IMR-90 (cell line): ENCODE measurements around the gene TM4SF4. TPM values are rescaled to one million over a fixed set of nuclear protein-coding genes. Genes with fewer than 3 reads are reported as not detected.

ENCODE experiments used
- ATAC-seq: fragments of 200-7000 bp; cut with Tn5 transposase; 2 replicates; pipeline ENCODE4 v1.9.1; 2020; ENCODE audit warnings: low read depth, mild to moderate bottlenecking, moderate library complexity
- BruUV-seq: library from RNA; stranded (reverse); fragments of 400-500 nt; replicated peaks from 2 replicates; lab custom pipeline; 2021; lab: Mats Ljungman, UMichigan
- CTCF ChIA-PET: fragments of 300-600 bp; formaldehyde crosslinking; extraction: SDS; loops from one replicate; lab custom pipeline; 2021; ENCODE audit warnings: antibody characterized with exemption; lab: Yijun Ruan, JAX
- POLR2A ChIA-PET: fragments of 300-600 bp; sonication (Branson Sonifier 250); formaldehyde crosslinking; loops from one replicate; lab custom pipeline; 2022; ENCODE audit warnings: antibody characterized with exemption; ENCODE audit not compliant: unreplicated experiment; lab: Charles Lee
- DNase-seq: peaks from one replicate; pipeline ENCODE4 v3.0.0; 2013
- H2AFZ ChIP-seq: replicated peaks from 2 replicates; pipeline ENCODE3; 2013; ENCODE audit warnings: low read length, mild to moderate bottlenecking; ENCODE audit not compliant: poor library complexity
- H2AK5ac ChIP-seq: 2 replicates; pipeline ENCODE4 v1.6.1; 2013; ENCODE audit warnings: low read depth, low read length, inconsistent platforms
- H2AK9ac ChIP-seq: replicated peaks from 2 replicates; pipeline ENCODE3; 2013; ENCODE audit warnings: mild to moderate bottlenecking, low read depth, low read length, moderate library complexity; ENCODE audit not compliant: poor library complexity
- H2BK120ac ChIP-seq: 2 replicates; pipeline ENCODE4 v1.6.1; 2013; ENCODE audit warnings: low read depth, low read length, inconsistent platforms
- H2BK15ac ChIP-seq: 3 replicates; pipeline ENCODE4 v1.6.1; 2013; ENCODE audit warnings: low read depth, low read length, inconsistent platforms
- H2BK20ac ChIP-seq: 2 replicates; pipeline ENCODE4 v1.6.1; 2013; ENCODE audit warnings: low read depth, mild to moderate bottlenecking, inconsistent platforms, low read length, moderate library complexity
- H2BK5ac ChIP-seq: 2 replicates; pipeline ENCODE4 v1.6.1; 2013; ENCODE audit warnings: mild to moderate bottlenecking, low read depth, low read length, inconsistent platforms; ENCODE audit not compliant: poor library complexity, severe bottlenecking
- H3K14ac ChIP-seq: replicated peaks from 2 replicates; pipeline ENCODE4 v1.6.1; 2013; ENCODE audit warnings: low read depth, low read length, inconsistent platforms
- H3K18ac ChIP-seq: 2 replicates; pipeline ENCODE4 v1.6.1; 2013; ENCODE audit warnings: low read depth, low read length, control low read depth
- H3K23ac ChIP-seq: 2 replicates; pipeline ENCODE4 v1.6.1; 2013; ENCODE audit warnings: low read depth, low read length, inconsistent platforms
- H3K27ac ChIP-seq: 2 replicates; pipeline ENCODE4 v1.5.1; 2013; ENCODE audit warnings: mild to moderate bottlenecking, control low read depth, low read length; ENCODE audit not compliant: insufficient read depth
- H3K27me3 ChIP-seq: 2 replicates; pipeline ENCODE4 v1.6.1; 2013; ENCODE audit warnings: low read length; ENCODE audit not compliant: control insufficient read depth, insufficient read depth
- H3K36me3 ChIP-seq: 2 replicates; pipeline ENCODE4 v1.6.1; 2013; ENCODE audit warnings: low read length, mixed read lengths; ENCODE audit not compliant: control insufficient read depth, insufficient read depth
- H3K4ac ChIP-seq: 2 replicates; pipeline ENCODE4 v1.6.1; 2013; ENCODE audit warnings: low read depth, low read length, inconsistent platforms
- H3K4me1 ChIP-seq: 2 replicates; pipeline ENCODE4 v1.6.1; 2013; ENCODE audit warnings: low read length, mixed read lengths; ENCODE audit not compliant: control insufficient read depth, insufficient read depth
- H3K4me2 ChIP-seq: 2 replicates; pipeline ENCODE4 v1.6.1; 2013; ENCODE audit warnings: low read depth, mild to moderate bottlenecking, control low read depth, low read length, moderate library complexity
- H3K4me3 ChIP-seq: 2 replicates; pipeline ENCODE4 v1.5.1; 2013; ENCODE audit warnings: low read depth, mild to moderate bottlenecking, control low read depth, low read length, moderate library complexity; ENCODE audit not compliant: insufficient read depth
- H3K56ac ChIP-seq: 2 replicates; pipeline ENCODE4 v1.6.1; 2013; ENCODE audit warnings: low read length, inconsistent platforms; ENCODE audit not compliant: insufficient read depth; ENCODE audit errors: extremely low read depth
- H3K79me1 ChIP-seq, 2 experiments: 2 replicates each; pipeline ENCODE4 v1.6.1; 2013; ENCODE audit warnings: low read length in 2 of 2, inconsistent platforms in 1 of 2, low read depth in 1 of 2
- H3K9ac ChIP-seq: 2 replicates; pipeline ENCODE4 v1.6.1; 2013; ENCODE audit warnings: low read depth, low read length, control low read depth
- H3K9me1 ChIP-seq: 2 replicates; pipeline ENCODE4 v1.6.1; 2013; ENCODE audit warnings: low read length, inconsistent platforms; ENCODE audit not compliant: insufficient read depth
- H3K9me3 ChIP-seq: 2 replicates; pipeline ENCODE4 v1.6.1; 2013; ENCODE audit warnings: low read length; ENCODE audit not compliant: control insufficient read depth, insufficient read depth
- H4K20me1 ChIP-seq: 2 replicates; pipeline ENCODE4 v1.6.1; 2013; ENCODE audit warnings: low read length, inconsistent platforms; ENCODE audit not compliant: insufficient read depth
- H4K5ac ChIP-seq: 2 replicates; pipeline ENCODE4 v1.6.1; 2013; ENCODE audit warnings: mild to moderate bottlenecking, low read depth, low read length, control low read depth
- H4K8ac ChIP-seq, 2 experiments: 2 replicates each; pipeline ENCODE4 v1.6.1; 2013; ENCODE audit warnings: low read depth in 2 of 2, low read length in 2 of 2, control low read depth in 1 of 2, inconsistent platforms in 1 of 2
- H4K91ac ChIP-seq: 2 replicates; pipeline ENCODE4 v1.6.1; 2013; ENCODE audit warnings: low read depth, low read length, inconsistent platforms; ENCODE audit not compliant: insufficient read depth
- BHLHE40 ChIP-seq: fragments of 150-350 bp; IDR thresholded peaks from 2 replicates; pipeline ENCODE4 v1.6.1; 2016; ENCODE audit warnings: mild to moderate bottlenecking, low read depth, low read length
- ELK1 ChIP-seq: fragments of 150-350 bp; IDR thresholded peaks from 2 replicates; pipeline ENCODE4 v1.6.1; 2016; ENCODE audit warnings: low read depth, mild to moderate bottlenecking, low read length, moderate library complexity, borderline replicate concordance
- MAFK ChIP-seq: IDR thresholded peaks from 2 replicates; pipeline ENCODE4 v1.6.1; 2012; ENCODE audit warnings: low read depth, low read length, improper control_type of control experiment
- MXI1 ChIP-seq: IDR thresholded peaks from 2 replicates; pipeline ENCODE4 v1.6.1; 2012; ENCODE audit warnings: low read depth, mild to moderate bottlenecking, low read length, moderate library complexity, borderline replicate concordance
- NFE2L2 ChIP-seq: fragments of 150-350 bp; IDR thresholded peaks from 2 replicates; pipeline ENCODE4 v1.6.1; 2016; ENCODE audit warnings: low read depth, mild to moderate bottlenecking, low read length
- POLR2A ChIP-seq: IDR thresholded peaks from 2 replicates; pipeline ENCODE4 v1.6.1; 2012; ENCODE audit warnings: mild to moderate bottlenecking, low read depth, low read length
- RAD21 ChIP-seq: IDR thresholded peaks from 2 replicates; pipeline ENCODE4 v1.6.1; 2012; ENCODE audit warnings: low read length, improper control_type of control experiment
- RCOR1 ChIP-seq: IDR thresholded peaks from 2 replicates; pipeline ENCODE4 v1.6.1; 2012; ENCODE audit warnings: mild to moderate bottlenecking, low read length, improper control_type of control experiment; ENCODE audit not compliant: insufficient replicate concordance
- RFX5 ChIP-seq: IDR thresholded peaks from 2 replicates; pipeline ENCODE4 v1.8.0; 2012; ENCODE audit warnings: low read depth, mild to moderate bottlenecking, low read length, moderate library complexity
- SMC3 ChIP-seq: fragments of 150-350 bp; IDR thresholded peaks from 2 replicates; pipeline ENCODE4 v1.6.1; 2016; ENCODE audit warnings: low read depth, mild to moderate bottlenecking, antibody characterized with exemption, low read length, moderate library complexity
- WGBS, 2 experiments: methylation state at CpG; one replicate each; pipeline versions ENCODE4 v1.1.5 to v1.1.7; 2013; ENCODE audit warnings: missing lambda C conversion rate in 2 of 2; ENCODE audit not compliant: insufficient read length in 1 of 2; ENCODE audit errors: extremely low coverage in 2 of 2; 5-methylcytosine and 5-hydroxymethylcytosine counted together
- dilution Hi-C: fragments of 300-500 bp; cut with HindIII; formaldehyde crosslinking; loops from one replicate; pipeline ENCODE4 v1.14.3; 2018; ENCODE audit warnings: low sequenced_read_pairs; ENCODE audit not compliant: unreplicated experiment
- in situ Hi-C: fragments of 300-500 bp; cut with MboI; formaldehyde crosslinking; loops from 3 replicates; pipeline ENCODE4 v1.14.3; 2019; ENCODE audit warnings: low sequenced_read_pairs, inconsistent platforms, mixed read lengths
- intact Hi-C: fragments of 100-400 bp; cut with micrococcal nuclease; formaldehyde crosslinking; loops from 2 replicates; pipeline ENCODE4 v1.10.0; 2022
- polyA plus RNA-seq, 3 experiments: library from polyadenylated mRNA; depleted of rRNA; stranded (reverse); fragments of >200 nt; gene quantifications; 2 replicates each; pipeline ENCODE4 v1.2.3, GENCODE V29; 2012; ENCODE audit warnings: low replicate concordance in 1 of 3
- total RNA-seq: library from RNA; depleted of rRNA; stranded (reverse); fragments of >200 nt; gene quantifications from 2 replicates; pipeline ENCODE4 v1.2.3, GENCODE V29; 2012

TM4SF4 gene
- total and polyA plus RNA-seq, 2 of the 4 experiments (the other 2 are of a cell fraction) = 0.60 to 1.6 TPM

- TF ChIP-seq POLR2A (no peak), RAD21 (no peak), BHLHE40 (no peak)
Observed at GRCh38 chr3:149442851-149443544, 31.5 kb upstream of the TM4SF4 start (continued).

- H3K14ac ChIP-seq = peak overlapping the region; percentile 83
- peak overlapping the region; percentile 87; the same call in 2 of the 3 replicates for H2BK15ac ChIP-seq
- no peak overlapping the region for H3K4me3 ChIP-seq
- peak overlapping the region; percentile 98 for H2BK5ac ChIP-seq
- CTCF ChIA-PET = no interaction called here
- peak overlapping the region; percentile 85 for H2BK120ac ChIP-seq
- ATAC-seq (no peak), DNase-seq (no peak)
- peaks cover 11% of the 10 kb centered on the region; the same call in 1 of the 2 replicates for H3K9me1 ChIP-seq
- WGBS, 2 experiments = no CpG with 5 or more reads among the region's 2 CpGs
- no peak overlapping the region for H2AFZ ChIP-seq
- POLR2A ChIA-PET = no interaction called here
- peak overlapping the region; percentile 91 for H4K5ac ChIP-seq
- H3K9me3 ChIP-seq = no peaks in the 10 kb centered on the region
- no TSS peak for BruUV-seq
- H2BK20ac ChIP-seq = peak overlapping the region; percentile 95; the same call in 1 of the 2 replicates
- H3K18ac ChIP-seq = peak overlapping the region; percentile 83; the same call in 1 of the 2 replicates
- H3K9ac ChIP-seq = no peak overlapping the region
- H2AK5ac ChIP-seq = peak overlapping the region; percentile 65
- peak overlapping the region; percentile 11 to 80; a peak in 2 of 4 replicates for H4K8ac ChIP-seq
- in situ Hi-C loops (no loop called here), dilution Hi-C loops (no loop called here), intact Hi-C loops (loop anchor here (5.0 kb wide), 1 partner anchor 36 kb away; no protein-coding TSS in a partner anchor)
- H3K36me3 ChIP-seq = no peaks in the 10 kb centered on the region
- peak overlapping the region; percentile 54; the same call in 1 of the 2 replicates for H3K23ac ChIP-seq
- peak overlapping the region; percentile 87 for H4K91ac ChIP-seq
- H3K27ac ChIP-seq = 0 out of 2 replicates have a peak overlapping the region, but pooled peaks have one; percentile 0
- H3K56ac ChIP-seq = no peak overlapping the region
- H3K4me1 ChIP-seq = peaks cover 13% of the 10 kb centered on the region
- no peak overlapping the region for H3K4me2 ChIP-seq
- H3K79me1 ChIP-seq = peaks cover 0 to 6% of the 10 kb centered on the region in 2 experiments; a peak in 2 of 4 replicates
- TF ChIP-seq SMC3 (no peak), ELK1 (no peak), RCOR1 (no peak), MXI1 (no peak), BHLHE40 (no peak), RFX5 (no peak), MAFK (no peak), NFE2L2 (no peak)
- no peaks in the 10 kb centered on the region for H4K20me1 ChIP-seq
- H3K4ac ChIP-seq = peak overlapping the region; percentile 96
- no peak overlapping the region for H2AK9ac ChIP-seq
- no peaks in the 10 kb centered on the region for H3K27me3 ChIP-seq
Observed at GRCh38 chr3:149443545-149443912, 31.0 kb upstream of the TM4SF4 start.
